HG02852 (cell line): ENCODE measurements around the gene BRCA1.
"Not testable (repeated sequence)": the region's sequence is repeated elsewhere in the genome, so short reads cannot be mapped to it uniquely, and the experiment has no call there.

Experiments used
- ATAC-seq: cut with Tn5 transposase; IDR thresholded peaks from one replicate; pipeline ENCODE4 v1.9.1; 2021; ENCODE audit warnings: mild to moderate bottlenecking, moderate library complexity; ENCODE audit not compliant: unreplicated experiment

The BRCA1 gene

GRCh38 chr17:43134774-43135453 is 9.8 kb upstream of the BRCA1 start:
- ATAC-seq = no peak

- ATAC-seq = not testable (repeated sequence)
Measured at GRCh38 chr17:43133439-43133838, 8.3 kb upstream of the BRCA1 start.

DNA sequence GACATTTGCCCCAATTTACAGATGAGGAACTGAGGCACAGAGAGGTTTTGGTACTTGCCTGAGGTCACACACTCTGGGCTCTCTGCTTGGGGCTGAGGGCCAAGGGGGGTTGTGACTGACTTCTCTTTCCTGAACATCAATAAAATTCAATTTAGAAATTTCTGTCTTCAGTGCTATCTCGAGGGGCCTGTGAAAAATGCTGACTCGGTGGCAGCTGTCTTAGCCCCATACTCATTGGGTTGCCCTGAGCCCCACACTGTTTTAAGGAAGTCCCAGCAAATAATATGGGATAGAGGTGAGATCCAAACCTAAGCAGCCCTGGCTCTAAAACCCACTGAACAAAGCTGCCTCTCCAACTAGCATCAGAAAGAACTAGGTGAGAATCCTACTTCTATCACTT is 7.0 kb upstream of the BRCA1 start:
- no peak for ATAC-seq

GRCh38 chr17:43129671-43130010 is 4.5 kb upstream of the BRCA1 start:
- ATAC-seq = no peak

DNA sequence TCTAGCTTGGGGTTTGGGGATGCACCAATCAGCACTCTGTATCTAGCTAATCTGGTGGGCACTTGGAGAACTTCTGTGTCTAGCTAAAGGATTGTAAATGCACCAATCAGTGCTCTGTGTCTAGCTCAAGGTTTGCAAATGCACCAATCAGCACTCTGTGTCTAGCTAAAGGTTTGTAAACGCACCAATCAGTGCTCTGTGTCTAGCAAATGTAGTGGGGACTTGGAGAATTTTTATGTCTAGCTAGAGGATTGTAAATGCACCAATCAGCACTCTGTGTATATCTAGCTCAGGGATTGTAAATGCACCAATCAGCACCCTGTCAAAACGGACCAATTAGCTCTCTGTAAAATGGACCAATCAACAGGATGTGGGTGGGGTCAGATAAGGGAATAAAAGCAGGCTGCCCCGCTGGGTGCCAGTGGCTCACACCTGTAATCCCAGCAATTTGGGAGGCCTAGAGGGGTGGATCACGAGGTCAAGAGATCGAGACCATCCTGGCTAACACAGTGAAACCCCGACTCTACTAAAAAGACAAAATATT is 2.2 kb upstream of the BRCA1 start:
- ATAC-seq = not testable (repeated sequence)

GRCh38 chr17:43126911-43127290 is 1.7 kb upstream of the BRCA1 start:
- no peak for ATAC-seq

DNA sequence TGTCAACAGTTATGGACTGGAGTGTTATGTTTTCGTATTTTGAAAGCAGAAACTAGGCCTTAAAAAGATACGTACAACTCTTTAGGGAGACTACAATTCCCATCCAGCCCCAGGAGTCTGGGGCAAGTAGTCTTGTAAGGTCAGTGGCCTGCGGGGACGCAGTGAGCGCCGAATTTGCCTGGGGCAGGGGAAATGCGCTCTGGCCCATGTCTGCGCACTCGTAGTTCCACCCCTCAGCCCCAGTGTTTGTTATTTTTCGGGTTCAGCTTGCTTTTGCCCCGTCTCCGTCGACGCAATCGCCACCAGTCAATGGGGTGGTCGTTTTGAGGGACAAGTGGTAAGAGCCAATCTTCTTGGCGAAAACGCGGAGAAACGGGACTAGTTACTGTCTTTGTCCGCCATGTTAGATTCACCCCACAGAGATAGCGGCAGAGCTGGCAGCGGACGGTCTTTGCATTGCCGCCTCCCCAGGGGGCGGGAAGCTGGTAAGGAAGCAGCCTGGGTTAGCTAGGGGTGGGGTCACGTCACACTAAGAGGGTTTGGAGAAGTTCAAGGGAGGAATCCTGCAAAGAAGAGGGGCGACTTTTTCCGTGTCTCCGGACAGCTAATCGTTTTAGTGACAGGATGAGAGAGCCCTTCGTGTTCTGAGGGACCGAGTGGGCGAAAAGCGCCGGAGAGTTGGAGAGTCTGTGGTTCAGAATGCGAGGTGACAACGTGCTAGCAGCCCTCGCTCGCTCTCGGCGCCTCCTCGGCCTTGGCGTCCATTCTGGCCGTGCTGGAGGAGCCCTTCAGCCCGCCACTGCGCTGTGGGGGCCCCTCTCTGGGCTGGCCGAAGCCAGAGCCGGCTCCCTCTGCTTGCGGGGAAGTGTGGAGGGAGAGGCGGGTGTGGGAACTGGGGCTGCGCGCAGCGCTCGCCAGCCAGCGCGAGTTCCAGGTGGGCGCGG is 1.1 kb upstream of the BRCA1 start:
- no peak for ATAC-seq

GRCh38 chr17:43118679-43119615 is 6.2 kb downstream of the BRCA1 start:
- ATAC-seq = no peak

DNA sequence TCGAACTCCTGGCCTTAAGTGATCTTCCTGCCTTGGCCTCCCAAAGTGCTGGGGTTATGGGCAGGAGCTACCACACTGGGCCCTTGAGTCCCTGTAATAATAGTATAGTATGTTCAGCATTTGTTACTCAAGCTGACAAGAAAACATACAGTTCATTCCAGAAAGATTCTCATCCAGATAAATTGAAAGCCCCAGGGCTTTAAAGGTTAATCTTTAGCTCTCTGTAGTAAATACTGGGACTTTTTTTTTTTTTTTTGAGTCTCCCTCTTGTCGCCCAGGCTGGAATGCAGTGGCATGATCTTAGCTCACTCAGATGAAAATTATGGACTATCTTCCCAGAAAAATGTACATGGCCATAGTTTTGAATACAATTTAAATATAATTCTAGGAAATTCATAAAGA is 11.0 kb downstream of the BRCA1 start:
- ATAC-seq = no peak

- ATAC-seq = no peak
Measured at GRCh38 chr17:43106552-43106951, 18.6 kb downstream of the BRCA1 start.

GRCh38 chr17:43105146-43105545 is 20.0 kb downstream of the BRCA1 start:
- ATAC-seq = no peak

DNA sequence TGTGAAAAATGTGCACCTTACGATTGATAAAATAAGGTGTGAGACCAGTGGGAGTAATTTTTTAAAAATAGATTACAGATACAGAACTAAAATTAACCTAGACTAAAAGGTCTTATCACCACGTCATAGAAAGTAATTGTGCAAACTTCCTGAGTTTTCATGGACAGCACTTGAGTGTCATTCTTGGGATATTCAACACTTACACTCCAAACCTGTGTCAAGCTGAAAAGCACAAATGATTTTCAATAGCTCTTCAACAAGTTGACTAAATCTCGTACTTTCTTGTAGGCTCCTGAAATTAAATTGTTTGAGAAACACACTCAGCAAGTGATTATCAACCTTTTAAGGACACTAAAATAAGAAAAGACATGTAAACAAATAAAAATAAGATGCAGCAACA is 20.5 kb downstream of the BRCA1 start:
- ATAC-seq = no peak

- ATAC-seq = not testable (repeated sequence)
Measured at GRCh38 chr17:43095364-43095763, 29.8 kb downstream of the BRCA1 start.

GRCh38 chr17:43094129-43094835 is 30.9 kb downstream of the BRCA1 start:
- ATAC-seq = no peak

- no peak for ATAC-seq
Measured at GRCh38 chr17:43092901-43093300, 32.3 kb downstream of the BRCA1 start.

- ATAC-seq = no peak
Measured at GRCh38 chr17:43090022-43090421, 35.1 kb downstream of the BRCA1 start.

DNA sequence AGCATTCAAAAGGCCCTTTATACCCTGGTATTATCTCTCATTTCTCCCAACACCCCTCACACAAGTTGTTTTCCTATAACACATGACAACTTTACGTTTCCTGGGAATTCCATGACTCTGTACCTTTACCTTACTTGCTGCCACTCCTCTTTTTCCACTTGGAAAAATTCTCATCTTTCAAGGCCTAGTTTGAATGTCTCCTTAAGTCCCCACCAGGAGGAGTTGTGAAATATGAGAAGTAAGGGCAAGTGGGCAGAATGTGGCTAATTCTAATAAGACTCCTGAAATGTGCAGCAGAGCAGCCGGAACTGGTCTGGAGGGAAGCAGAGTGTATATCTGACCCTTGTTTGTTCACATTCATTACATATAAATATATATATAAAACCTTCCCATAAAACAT is 39.7 kb downstream of the BRCA1 start:
- ATAC-seq = no peak

DNA sequence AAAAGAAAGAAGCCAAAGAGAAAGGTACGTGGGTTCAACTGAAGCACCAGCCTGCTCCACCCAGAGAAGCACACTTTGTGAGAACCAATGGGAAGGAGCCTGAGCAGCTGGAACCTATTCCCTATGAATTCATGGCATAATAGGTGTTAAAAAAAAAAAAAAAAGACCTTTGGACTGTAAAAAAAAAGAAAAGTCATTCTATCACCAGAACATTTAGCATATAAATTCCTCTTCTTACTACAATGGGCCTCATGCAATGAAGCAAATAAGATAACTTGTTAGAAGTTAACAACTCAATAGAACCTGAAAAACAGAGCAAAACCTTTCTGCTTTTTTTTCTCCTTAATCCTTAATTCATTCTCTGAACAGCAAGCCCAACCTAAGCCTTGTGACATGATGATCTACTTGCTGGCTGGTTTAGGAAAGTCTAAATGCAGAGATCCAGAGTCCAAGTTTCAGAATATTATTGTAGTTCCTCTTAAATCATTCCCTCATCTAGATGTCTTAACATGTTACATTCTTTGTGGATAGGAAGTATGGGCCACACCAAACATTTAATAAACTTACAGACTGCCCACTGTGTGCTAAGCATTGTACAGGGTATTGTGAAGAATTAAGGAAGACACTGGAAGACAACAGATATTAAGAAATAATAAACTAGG is 45.4 kb downstream of the BRCA1 start:
- ATAC-seq = no peak

DNA sequence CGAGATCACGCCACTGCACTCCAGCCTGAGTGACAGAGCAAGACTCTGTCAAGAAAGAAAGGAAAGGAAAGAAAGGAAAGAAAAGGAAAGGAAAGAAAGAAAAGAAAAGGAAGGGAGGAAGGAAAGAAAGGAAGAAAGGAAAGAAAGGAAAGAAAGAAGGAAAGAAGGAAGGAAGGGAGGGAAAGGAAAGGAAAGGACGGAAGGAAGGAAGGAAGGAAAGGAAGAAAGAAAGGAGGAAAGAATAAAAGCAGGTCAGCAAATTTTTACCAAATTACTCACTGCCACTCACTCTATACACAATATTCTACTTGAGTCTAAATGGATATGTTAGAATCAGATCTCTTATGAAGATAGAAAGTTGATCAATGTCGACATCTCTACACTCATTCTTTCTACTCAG is 50.3 kb downstream of the BRCA1 start:
- ATAC-seq = no peak

DNA sequence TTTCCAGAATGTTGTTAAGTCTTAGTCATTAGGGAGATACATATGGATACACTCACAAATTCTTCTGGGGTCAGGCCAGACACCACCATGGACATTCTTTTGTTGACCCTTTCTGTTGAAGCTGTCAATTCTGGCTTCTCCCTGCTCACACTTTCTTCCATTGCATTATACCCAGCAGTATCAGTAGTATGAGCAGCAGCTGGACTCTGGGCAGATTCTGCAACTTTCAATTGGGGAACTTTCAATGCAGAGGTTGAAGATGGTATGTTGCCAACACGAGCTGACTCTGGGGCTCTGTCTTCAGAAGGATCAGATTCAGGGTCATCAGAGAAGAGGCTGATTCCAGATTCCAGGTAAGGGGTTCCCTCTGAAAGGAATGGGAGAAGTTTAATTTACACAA is 54.3 kb downstream of the BRCA1 start:
- no peak for ATAC-seq
